ENCODE measurements around the gene KBTBD8. TPM values are rescaled to one million over a fixed set of nuclear protein-coding genes. Genes with fewer than 3 reads are reported as not detected.

Gene KBTBD8
- total RNA-seq, 3 donors from 2014 or later (not counting 1 experiment from before 2014, with no cell fraction given), result 8.6 to 11.8 (median 10.8) TPM

GRCh38 chr3:66985336-66985920, 12.7 kb upstream of the KBTBD8 start:
- Histone ChIP-seq H3K4me3 (ENCODE audit: low read length) (no peak overlapping the region), H3K9me3 (ENCODE audit: control insufficient read depth, insufficient read depth, low read length) (no peaks in the 10 kb centered on the region), H3K4me1 (ENCODE audit: control insufficient read depth, insufficient read depth, low read length) (no peaks in the 10 kb centered on the region), H3K27me3 (ENCODE audit: control insufficient read depth, insufficient read depth, low read length) (no peaks in the 10 kb centered on the region), H3K27ac (ENCODE audit: low read length) (no peak overlapping the region), H3K36me3 (ENCODE audit: control insufficient read depth, insufficient read depth, low read length) (no peaks in the 10 kb centered on the region)
- ATAC-seq (no peak), DNase-seq (no peak)
- Mint-ChIP-seq H3K9me3 (no peaks in the 10 kb centered on the region), H3K4me3 (no peak overlapping the region), H3K27ac (no peak overlapping the region), H3K36me3 (no peaks in the 10 kb centered on the region), H3K4me1 (no peaks in the 10 kb centered on the region), H3K27me3 (ENCODE audit: low read depth in 2 of 2) (peaks cover 8 to 34% of the 10 kb centered on the region in 2 donors)
- TF ChIP-seq CTCF (IDR thresholded peaks at IDR 0.05), result no peak
- intact Hi-C loops (cut with micrococcal nuclease), result no loop called here
- WGBS (ENCODE audit: insufficient coverage), result 100% methylated on average over 4 of the region's 7 CpGs

GRCh38 chr3:66986406-66986805, 11.7 kb upstream of the KBTBD8 start:
- WGBS (ENCODE audit: insufficient coverage), result 91% methylated on average over 5 of the region's 5 CpGs

GRCh38 chr3:66989241-66989640, 8.9 kb upstream of the KBTBD8 start:
- Histone ChIP-seq H3K9me3 (ENCODE audit: control insufficient read depth, insufficient read depth, low read length) (no peaks in the 10 kb centered on the region), H3K4me3 (ENCODE audit: low read length) (no peak overlapping the region), H3K36me3 (ENCODE audit: control insufficient read depth, insufficient read depth, low read length) (no peaks in the 10 kb centered on the region), H3K27ac (ENCODE audit: low read length) (no peak overlapping the region), H3K27me3 (ENCODE audit: control insufficient read depth, insufficient read depth, low read length) (no peaks in the 10 kb centered on the region), H3K4me1 (ENCODE audit: control insufficient read depth, insufficient read depth, low read length) (no peaks in the 10 kb centered on the region)
- no peak for DNase-seq
- H3K27me3 Mint-ChIP-seq (ENCODE audit: low read depth in 2 of 2), result peaks cover 30 to 32% of the 10 kb centered on the region in 2 donors
- no peak for TF ChIP-seq CTCF (IDR thresholded peaks at IDR 0.05)
- 87% methylated on average over 6 of the region's 6 CpGs for WGBS (ENCODE audit: insufficient coverage)
- no peak for ATAC-seq
- no peak overlapping the region for H3K27ac Mint-ChIP-seq
- no peak overlapping the region for H3K4me3 Mint-ChIP-seq
- H3K4me1 Mint-ChIP-seq, result no peaks in the 10 kb centered on the region
- no peaks in the 10 kb centered on the region for H3K36me3 Mint-ChIP-seq
- H3K9me3 Mint-ChIP-seq, result no peaks in the 10 kb centered on the region
- intact Hi-C loops (cut with micrococcal nuclease), result no loop called here

More at GRCh38 chr3:66986406-66986805, 11.7 kb upstream of the KBTBD8 start:
- Mint-ChIP-seq H3K4me1 (no peaks in the 10 kb centered on the region), H3K27ac (no peak overlapping the region), H3K27me3 (ENCODE audit: low read depth in 2 of 2) (peaks cover 13 to 33% of the 10 kb centered on the region in 2 donors), H3K36me3 (no peaks in the 10 kb centered on the region), H3K4me3 (no peak overlapping the region), H3K9me3 (no peaks in the 10 kb centered on the region)
- DNase-seq (no peak), ATAC-seq (no peak)
- H3K27me3 ChIP-seq (ENCODE audit: control insufficient read depth, insufficient read depth, low read length), result no peaks in the 10 kb centered on the region
- TF ChIP-seq CTCF (IDR thresholded peaks at IDR 0.05), result no peak
- no peaks in the 10 kb centered on the region for H3K4me1 ChIP-seq (ENCODE audit: control insufficient read depth, insufficient read depth, low read length)
- H3K4me3 ChIP-seq (ENCODE audit: low read length), result no peak overlapping the region
- H3K36me3 ChIP-seq (ENCODE audit: control insufficient read depth, insufficient read depth, low read length), result no peaks in the 10 kb centered on the region
- H3K9me3 ChIP-seq (ENCODE audit: control insufficient read depth, insufficient read depth, low read length), result no peaks in the 10 kb centered on the region
- H3K27ac ChIP-seq (ENCODE audit: low read length), result no peak overlapping the region
- intact Hi-C loops (cut with micrococcal nuclease), result no loop called here
